GM18511 (cell line): ENCODE measurements around the gene POLR2M.

Experiments
- ATAC-seq: cut with Tn5 transposase; IDR thresholded peaks from one replicate; pipeline ENCODE4 v1.9.1; 2021; ENCODE audit warnings: mild to moderate bottlenecking, moderate library complexity; ENCODE audit not compliant: unreplicated experiment

The POLR2M gene

DNA sequence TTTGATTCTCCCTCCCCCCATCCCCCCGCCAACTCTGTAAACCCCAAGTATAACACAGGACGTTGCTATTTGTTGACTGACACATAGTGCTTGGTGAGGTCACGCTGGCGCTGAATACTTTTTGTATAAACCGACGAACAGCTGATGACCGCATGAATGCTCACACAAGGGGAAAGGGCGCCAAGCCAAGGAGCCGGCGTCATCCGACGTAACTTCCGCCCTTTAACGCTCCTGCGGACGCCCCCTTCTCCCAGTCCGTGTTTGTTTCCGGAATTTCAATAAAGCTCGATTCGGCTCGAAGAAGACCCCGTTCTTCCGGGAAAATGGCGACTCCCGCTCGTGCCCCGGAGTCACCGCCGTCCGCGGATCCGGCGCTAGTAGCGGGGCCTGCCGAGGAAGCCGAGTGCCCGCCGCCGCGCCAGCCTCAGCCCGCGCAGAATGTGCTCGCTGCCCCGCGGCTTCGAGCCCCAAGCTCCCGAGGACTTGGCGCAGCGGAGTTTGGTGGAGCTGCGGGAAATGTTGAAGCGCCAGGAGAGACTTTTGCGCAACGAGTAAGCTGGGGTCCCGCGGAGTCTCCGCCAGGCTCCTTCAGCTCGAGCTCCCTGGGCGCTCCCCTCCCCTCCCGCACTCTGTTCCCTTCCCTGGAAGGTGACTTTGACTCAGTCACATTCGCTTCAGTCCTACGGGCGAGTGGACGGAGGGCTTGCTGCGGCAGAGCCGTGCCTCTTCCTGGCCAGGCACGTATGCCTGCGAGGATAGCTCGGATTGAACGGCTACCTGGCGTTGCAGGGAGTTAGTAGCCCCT, at the start of gene POLR2M:
Gene POLR2M (plus strand): TSS at position 310 of the 805 bp plus-strand sequence. CDS start 129 bp downstream, at position 439.
- ATAC-seq, result peak; percentile 98

DNA sequence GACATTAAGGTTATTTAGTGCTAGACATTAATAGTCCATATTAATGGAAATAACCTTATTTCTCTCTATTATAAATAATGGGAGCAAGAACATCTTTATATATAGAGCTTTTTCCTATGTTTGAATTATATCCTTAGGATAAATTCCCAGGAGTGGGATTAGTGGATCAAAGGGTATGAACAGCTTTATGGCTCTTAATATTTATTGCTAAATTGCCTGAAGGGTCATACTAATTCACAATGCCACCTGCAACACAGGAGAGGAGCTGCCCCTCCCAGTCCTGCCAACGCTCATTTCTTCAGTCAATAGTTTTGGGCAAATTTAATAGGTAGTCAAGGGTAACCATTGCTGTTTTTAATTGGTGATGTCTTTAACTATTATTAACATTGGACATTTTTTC, 48.9 kb upstream of the POLR2M start:
- ATAC-seq, result no peak

DNA sequence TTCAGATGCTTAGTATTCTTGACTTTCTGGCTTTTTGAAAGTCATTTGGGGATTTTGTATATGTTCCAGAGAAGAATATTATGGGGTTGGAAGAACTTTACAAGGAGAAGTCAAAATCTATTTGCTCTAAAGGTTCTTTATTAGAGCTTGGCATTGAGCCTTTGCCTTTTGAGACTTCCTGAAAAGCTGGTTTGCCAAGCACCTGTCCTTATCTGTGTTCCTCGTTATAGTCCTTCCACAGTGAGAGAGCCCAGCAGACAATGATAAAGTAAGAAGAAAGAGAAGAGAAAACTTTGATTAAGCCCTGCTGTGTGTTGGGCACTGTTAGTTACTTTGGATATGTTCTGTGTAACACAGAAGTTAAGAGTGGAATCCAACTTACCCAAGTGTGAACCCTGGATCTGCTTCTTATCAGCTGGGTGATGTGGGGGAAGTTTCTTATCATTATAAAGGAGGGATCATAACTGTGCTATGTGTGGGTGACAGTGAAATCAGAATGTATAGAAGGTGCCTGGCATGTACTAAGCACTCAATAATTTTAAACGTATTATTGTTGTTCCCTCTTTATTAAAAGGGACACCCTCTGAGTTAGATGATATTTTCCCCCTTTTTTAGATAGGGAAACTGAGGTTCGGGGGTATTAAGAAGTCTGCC, 44.3 kb upstream of the POLR2M start:
- no peak for ATAC-seq

DNA sequence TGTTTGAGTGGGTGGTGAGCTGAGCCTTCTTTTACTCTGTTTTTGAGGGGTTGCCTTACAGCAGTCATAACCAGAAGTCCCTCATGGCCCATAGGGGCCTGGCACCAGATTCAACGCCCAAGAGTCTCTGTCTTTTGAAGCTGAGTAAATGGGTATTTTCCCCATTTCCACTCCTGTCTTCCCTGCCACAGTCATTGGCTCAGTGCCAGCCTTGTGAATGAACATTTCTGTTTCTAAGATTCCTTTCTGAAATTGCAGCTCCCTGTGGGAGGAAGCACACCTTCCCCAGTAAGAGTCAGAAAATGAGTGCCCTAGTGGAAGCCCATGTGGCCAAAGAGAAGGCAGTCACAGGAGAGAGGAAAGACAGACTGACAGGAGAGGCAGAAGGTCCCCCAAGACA, 43.7 kb upstream of the POLR2M start:
- no peak for ATAC-seq

DNA sequence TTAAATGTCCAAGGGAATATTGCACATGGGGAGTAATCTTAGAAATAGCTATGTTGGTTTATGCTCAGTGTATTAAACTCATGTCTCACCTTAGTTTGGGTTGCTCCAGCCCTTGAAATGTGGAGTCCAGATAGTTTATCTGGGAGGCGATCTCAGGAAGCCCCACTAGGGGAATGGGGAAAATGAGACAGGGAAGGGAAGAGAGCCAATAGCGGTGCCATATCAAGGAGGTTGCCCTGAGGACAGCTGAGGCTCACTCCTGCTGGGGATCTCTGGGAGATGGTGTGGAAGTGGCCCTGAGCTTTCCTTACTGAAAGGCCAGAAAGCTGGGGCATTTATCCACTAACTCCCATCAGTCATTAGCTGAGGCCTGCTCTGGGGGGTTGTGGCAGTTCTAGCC, 43.3 kb upstream of the POLR2M start:
- no peak for ATAC-seq

DNA sequence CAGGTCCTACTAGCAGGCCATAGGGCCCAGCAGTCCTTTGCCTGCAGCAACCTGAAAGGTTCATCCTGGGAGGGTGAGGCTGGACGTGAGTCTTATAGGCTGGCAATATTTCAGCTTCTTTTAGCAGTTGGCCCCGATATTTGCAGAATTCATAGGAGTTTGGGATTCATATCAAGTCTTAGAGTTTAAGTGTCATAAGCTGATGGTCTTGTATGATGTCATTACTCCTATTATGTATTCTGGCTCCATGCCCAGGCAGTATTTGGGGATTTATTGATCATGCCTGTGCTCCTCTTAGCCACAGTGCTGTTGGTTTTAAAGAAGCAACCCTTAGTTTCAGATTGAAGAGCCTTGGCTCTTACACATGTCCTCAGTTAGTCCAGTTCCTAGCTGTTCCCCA, 41.3 kb upstream of the POLR2M start:
- no peak for ATAC-seq

DNA sequence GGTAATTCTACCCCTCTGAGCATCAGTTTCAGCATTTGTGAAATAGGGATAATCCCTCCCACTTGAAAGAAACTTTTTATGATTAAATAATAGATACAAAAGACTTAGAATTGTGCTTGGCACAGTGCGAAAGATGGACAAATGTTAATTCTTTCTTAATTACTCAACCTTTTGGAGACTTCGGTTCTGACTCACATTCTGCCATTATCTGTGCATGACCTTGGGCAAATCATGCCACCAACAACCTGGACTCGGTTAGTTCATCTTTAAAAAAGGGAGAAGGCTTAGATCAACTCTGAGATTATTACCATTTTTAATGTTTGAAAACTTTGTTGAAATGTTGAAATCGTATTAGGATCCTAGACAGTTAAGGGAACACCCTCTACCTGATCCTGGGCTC, 40.6 kb upstream of the POLR2M start:
- ATAC-seq, result no peak

DNA sequence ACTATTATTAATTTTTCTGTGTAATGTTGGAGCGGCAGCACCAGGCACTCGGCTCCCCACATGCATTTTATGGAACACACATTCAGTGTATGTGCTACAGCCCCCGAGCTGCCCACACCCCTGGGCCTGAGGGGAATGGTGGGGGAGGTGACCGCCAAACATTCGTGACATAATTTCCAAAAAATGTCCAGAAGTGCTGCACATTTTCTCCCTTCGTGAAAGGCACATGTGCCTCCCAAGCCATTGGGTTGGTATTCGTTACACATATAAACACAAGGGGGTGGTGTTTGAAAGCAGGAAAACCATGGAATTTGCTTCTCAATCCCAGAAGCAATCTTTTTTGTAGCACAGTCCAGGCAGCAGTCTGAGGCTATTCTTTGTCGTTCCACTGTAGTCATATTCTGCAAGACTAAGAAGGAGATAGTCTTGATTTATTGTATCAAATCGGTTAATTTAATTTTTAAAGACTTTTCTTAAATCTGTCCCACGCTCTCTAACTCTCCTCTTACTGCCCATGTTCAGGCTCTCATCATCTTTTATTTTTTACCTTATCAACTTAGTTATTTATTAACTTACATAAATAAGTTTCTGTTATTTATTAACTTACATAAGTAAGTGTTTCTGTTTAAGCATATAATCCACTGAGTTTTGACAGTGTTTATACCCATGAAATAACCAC, 39.2 kb upstream of the POLR2M start:
- ATAC-seq, result no peak

DNA sequence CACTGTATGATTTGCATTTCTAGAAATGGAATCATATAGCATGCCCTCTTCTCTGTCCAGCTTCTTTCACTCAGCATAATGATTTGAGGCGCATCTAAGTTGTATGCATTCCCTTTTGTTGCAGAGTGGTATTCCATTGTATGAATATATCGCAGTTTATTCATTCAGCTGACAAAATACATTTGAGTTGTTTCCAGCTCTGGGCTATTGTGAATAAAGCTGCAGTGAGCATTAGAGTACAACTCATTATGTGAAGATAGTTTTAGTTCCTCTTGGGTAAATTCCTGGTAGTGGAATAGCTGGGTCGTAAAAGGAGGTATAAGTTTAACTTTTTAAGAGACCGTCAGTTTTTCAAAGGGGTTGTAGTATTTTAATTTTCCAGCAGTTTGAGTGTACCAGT, 38.5 kb upstream of the POLR2M start:
- no peak for ATAC-seq

DNA sequence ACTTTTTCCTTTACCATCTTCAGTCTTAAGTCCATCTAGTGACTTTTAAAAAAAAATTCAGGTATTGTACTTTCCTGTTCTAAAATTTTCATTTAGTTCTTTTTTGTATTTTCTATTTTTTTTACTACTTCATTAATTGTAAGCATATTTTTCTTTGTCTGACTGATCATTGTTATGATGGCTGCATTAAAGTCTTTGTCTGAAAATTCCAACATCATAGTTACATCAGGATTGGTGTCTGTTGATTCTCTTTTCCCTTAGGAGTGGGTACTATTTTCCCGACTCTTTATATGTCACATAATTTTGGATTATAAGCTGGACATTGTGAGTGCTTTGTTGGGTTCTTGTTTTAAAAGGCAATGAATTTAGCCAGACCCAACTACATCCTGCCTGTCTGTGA, 34.9 kb upstream of the POLR2M start:
- no peak for ATAC-seq

DNA sequence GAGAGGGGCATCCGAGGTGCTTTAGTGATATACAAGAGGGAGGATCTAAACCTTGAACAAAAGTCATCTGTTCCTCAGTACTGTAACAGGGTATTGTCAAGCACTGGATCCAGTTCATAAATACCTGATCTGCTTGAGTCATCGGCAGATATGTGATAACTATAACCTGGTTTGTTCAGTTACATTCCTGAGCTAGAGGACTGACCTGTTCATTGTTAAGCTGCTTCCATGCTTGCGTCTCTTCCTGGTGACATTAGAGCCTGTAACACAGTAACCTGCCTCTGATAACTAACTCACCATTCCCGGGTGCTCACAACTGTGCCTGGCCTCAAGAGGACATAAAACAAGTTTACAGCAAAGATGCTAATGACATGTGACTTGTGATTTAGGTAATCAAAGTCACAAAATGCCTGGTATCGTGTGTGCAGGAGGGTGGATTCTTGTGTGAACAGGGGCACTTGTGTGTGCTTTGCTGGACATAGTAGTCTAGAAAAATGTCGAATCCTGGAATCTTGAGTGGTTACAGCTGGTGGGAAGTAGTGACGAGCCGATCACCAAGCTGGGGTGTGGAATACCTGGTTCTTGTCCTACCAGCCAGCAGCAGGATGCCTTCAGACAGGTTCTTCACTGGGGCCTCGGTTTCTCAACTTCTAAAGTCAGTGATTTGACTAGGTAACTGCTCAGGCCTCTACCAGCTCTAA, 30.9 kb upstream of the POLR2M start:
- ATAC-seq, result no peak

DNA sequence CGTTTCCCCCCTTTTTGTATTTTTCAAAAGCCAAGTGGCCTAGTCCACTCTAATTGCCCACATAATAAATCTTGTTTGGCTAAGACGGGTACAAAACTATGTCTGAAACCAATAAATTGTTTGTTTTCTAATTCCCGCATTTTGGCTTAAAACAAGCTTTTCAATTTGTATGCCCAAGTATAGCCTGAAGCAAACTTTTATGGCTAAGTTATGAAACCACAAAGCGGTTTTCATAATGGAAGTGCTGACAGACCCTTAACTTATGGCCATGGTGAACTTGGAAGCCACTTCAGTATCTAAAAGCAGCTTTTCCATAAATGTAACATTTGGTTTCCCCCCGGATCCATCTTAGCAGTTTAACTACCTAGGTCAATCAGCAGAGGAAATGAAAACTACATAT, 29.9 kb upstream of the POLR2M start:
- no peak for ATAC-seq

DNA sequence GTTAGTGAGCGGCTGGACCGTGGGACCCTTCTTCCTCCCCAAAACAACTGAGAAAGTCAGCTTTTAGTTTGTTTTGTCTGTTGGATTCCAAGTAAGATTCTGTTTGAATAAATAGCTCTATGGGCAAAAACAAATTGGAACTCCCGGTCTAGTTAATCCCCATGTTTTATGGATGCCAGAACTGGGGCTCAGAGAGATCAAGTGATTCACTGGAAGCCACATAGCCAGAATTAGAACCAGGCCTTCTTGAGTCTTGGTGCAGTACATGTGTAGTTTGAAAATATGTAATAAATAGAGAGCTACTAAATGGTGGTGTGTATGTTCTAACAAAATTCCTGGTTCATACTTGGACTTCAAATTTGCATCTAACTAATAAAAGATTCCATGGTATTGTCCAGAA, 29.3 kb upstream of the POLR2M start:
- ATAC-seq, result no peak

DNA sequence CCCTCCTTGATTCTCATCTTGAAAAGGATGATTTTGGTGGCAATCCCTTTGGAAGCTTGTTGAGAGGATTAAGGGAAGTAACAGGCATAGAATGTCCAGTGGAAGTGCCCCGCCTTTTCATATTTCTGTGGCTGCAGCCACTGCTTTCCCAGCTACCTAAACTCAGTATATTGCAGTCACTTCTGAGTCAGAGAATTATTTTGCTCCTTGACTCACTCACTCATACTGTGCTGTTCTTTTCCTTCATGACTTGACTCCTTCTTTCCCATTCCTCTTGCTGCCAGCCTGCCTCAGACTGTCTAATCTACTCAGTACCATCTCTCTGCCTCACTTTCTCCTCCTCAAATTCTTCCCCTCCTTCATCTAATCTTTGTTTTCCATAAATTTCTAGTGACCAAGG, 26.5 kb upstream of the POLR2M start:
- ATAC-seq, result no peak

DNA sequence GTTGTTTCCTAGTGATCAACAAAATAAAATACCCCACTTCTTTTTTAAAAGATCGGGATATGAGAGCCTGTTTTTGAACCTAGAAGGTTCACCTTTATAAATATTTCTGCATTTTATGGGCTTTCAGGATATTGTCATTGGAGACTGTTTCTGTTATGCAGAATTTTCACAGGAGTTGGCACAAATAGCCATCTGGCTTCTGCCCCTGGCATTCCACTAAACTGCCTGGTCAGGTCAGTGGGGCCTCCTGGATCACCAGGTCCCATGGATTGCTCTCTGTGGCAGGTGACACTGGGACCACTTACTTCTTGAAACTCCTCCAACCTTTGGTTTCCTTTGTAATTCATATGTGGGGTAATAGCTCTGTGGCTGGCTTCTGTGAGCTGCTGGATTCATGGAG, 25.5 kb upstream of the POLR2M start:
- ATAC-seq, result no peak

DNA sequence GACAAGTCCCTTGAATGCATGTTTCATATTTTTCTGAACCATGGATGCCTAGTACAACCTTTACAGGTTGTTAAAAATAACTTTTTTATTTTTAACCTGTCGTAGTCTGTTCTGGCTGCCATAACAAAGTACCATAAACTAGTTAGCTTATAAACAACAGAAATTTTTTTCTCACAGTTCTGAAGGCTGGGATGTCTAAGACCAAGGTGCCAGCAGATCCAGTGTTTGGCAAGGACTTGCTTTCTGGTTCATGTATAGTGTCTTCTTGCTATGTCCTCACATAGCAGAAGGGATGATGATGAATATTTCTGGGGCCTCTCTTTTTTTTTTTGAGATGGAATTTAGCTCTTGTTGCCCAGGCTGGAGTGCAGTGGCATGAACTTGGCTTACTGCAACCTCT, 23.0 kb upstream of the POLR2M start:
- no peak for ATAC-seq

DNA sequence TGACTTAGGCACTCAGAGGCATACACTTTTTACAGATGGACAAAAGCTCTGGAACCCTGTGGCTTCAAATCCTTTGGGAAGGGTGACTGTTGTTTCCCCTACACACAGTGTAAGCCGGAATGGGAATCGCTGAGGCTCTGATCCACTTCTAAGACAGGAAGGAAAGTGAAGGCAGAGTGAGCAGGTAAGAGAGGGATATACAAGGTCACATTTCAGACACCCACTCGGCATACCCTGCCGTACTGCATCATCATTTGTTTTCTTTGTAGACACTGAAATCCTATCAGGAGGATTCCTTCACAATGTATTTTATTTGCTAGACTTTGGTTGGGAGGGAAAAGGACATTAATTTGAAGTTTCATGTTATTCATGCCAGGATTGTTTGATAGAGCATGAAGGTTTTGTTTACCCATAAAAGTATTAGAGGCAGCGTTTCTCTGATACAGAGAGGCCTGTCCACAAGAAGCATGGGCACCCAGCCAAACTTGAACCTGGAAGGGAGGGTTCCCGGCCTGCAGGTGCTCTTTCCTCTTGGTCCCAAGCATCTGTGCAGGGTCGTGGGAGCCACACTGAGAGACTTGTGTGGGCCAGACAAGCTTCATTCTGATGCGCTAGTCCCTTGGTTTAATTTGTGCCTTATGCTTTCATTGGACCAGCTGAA, 21.9 kb upstream of the POLR2M start:
- ATAC-seq, result no peak

DNA sequence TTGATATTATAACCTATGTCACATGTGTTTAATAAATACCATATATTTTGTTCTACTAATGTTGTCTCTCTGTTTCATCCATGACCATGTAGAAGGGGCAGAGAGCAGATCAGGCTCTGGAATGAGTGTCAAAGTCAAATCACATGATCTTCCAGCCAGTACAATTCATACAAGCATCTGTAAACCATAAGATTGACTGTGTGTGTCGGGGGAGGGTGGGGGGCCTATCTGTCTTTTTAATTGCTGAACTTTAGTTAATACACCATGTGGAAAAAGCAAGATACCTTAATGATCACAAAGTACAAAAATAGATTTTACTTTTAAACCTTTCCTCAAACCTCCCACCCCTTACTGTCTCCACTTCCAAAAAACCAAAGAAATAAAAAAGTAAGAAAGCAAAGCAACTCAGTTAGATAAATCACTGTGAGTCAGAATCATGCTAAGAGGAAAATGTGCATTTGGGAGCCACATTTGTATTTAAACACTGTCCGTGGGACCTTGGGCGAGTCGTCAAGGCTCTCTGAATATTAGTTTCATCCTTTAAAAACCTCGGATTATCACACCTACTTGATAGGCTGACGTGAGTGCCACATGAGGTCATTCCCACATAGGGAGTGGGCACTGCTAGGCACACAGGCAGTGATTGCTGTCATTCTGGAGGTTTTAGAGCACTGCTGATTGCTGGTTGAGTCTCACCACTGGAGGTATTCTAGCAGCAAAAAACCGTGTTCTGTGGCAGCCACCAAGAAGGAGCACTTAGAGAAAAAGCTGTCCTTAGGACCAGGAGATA, 21.0 kb upstream of the POLR2M start:
- ATAC-seq, result no peak

DNA sequence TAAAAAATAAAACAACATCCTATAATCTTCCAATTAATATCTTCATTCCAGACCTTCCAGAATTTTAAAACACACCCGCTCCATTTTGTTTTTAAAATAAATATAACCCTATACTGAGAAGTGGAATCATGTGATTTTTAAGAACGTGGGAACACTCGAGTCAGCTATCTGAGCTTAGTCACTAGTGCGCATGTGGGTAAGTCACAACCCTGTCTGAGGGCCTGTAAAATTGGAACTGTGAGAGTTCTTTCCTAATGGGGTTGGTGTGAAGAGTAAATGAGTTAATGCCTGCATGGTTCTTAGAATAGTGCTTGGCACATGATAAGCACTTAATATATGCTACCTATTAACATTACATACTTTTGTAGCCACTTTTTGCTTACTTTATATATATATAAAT, 19.9 kb upstream of the POLR2M start:
- ATAC-seq, result no peak

DNA sequence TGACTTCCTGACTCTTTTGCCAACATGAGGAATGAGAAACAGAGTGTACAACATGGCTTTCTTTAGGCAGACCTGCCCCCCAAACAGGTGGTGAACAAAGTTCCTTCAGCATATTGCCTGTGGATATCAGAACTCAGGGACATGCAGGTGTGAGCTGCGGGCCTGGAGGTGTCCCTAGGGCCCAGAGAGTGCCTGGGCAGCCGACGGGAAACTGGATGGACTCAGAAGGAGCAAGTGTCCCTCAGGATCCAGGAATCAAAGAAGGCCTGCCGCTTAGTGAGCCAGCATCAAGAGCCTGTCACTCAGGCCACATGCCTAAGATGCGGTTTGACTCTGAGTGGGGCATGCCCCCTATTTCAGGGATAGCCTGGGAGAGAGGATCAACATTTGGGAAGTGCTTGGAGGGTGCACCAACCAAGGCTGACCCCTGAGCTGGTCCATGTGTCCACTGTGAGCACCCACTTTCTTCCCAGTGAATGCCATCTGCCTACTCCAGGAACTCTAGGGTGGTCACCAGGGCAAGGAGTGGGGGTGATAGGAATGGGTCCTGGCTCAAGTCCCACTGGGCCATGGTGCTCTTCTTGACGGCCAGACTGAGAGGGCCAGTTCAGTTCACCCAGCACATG, 16.1 kb upstream of the POLR2M start:
- no peak for ATAC-seq
